GM23248 (cell line): ENCODE results near the gene HAL. TPM values are rescaled to one million over a fixed set of nuclear protein-coding genes. Genes with fewer than 3 reads are reported as not detected.
"Not testable (repeated sequence)": the region's sequence is repeated elsewhere in the genome, so short reads cannot be mapped to it uniquely, and the experiment has no call there.

Experiments
- DNase-seq: peaks from one replicate; pipeline ENCODE4 v3.0.0-alpha.2; 2015
- H2AFZ ChIP-seq: fragments of 200-600 bp; sonication (generic); 2 replicates; pipeline ENCODE4 v1.6.1; 2016; ENCODE audit warnings: antibody characterized with exemption
- H3F3A ChIP-seq: fragments of 200-600 bp; sonication (generic); 2 replicates; pipeline ENCODE4 v1.6.1; 2016; ENCODE audit warnings: mild to moderate bottlenecking, antibody characterized with exemption, mixed run types; ENCODE audit not compliant: insufficient read depth
- H3K27ac ChIP-seq: fragments of 200-600 bp; sonication (generic); 2 replicates; pipeline ENCODE4 v1.5.1; 2016; ENCODE audit warnings: mild to moderate bottlenecking
- H3K27me3 ChIP-seq: fragments of 200-600 bp; sonication (generic); replicated peaks from 2 replicates; pipeline ENCODE4 v1.6.1; 2016; ENCODE audit warnings: mild to moderate bottlenecking; ENCODE audit not compliant: insufficient read depth
- H3K36me3 ChIP-seq: fragments of 200-600 bp; sonication (generic); 2 replicates; pipeline ENCODE4 v1.6.1; 2016; ENCODE audit warnings: low read depth, mild to moderate bottlenecking
- H3K4me1 ChIP-seq: fragments of 200-600 bp; sonication (generic); 2 replicates; pipeline ENCODE4 v1.6.1; 2016; ENCODE audit warnings: mild to moderate bottlenecking; ENCODE audit not compliant: insufficient read depth
- H3K4me2 ChIP-seq: fragments of 200-600 bp; sonication (generic); one replicate; pipeline ENCODE4 v1.6.1; 2016; ENCODE audit warnings: mild to moderate bottlenecking; ENCODE audit not compliant: unreplicated experiment
- H3K4me3 ChIP-seq: fragments of 200-600 bp; sonication (generic); 2 replicates; pipeline ENCODE4 v1.5.1; 2016; ENCODE audit warnings: mild to moderate bottlenecking
- H3K79me2 ChIP-seq: fragments of 200-600 bp; sonication (generic); 2 replicates; pipeline ENCODE4 v1.6.1; 2016; ENCODE audit warnings: mild to moderate bottlenecking; ENCODE audit not compliant: insufficient read depth
- H3K9ac ChIP-seq: fragments of 200-600 bp; sonication (generic); 2 replicates; pipeline ENCODE4 v1.6.1; 2016; ENCODE audit warnings: mild to moderate bottlenecking
- H3K9me2 ChIP-seq: fragments of 200-600 bp; sonication (generic); 2 replicates; pipeline ENCODE4 v1.6.1; 2016; ENCODE audit warnings: mixed run types, mild to moderate bottlenecking, moderate library complexity; ENCODE audit not compliant: insufficient read depth
- H3K9me3 ChIP-seq: fragments of 200-600 bp; sonication (generic); one replicate; pipeline ENCODE4 v1.6.1; 2017; ENCODE audit warnings: low read depth
- H4K20me1 ChIP-seq: fragments of 200-600 bp; sonication (generic); 2 replicates; pipeline ENCODE4 v1.6.0; 2016; ENCODE audit not compliant: insufficient read depth
- EZH2 ChIP-seq: fragments of 200-600 bp; sonication (generic); IDR thresholded peaks from 2 replicates; pipeline ENCODE4 v1.6.1; 2018; ENCODE audit warnings: antibody characterized with exemption, mild to moderate bottlenecking; ENCODE audit not compliant: insufficient read depth, poor library complexity, severe bottlenecking
- EZH2phosphoT487 ChIP-seq: fragments of 200-600 bp; sonication (generic); IDR thresholded peaks from 2 replicates; pipeline ENCODE4 v1.6.1; 2018; ENCODE audit warnings: antibody characterized with exemption, moderate library complexity, mild to moderate bottlenecking, low read depth; ENCODE audit not compliant: insufficient read depth
- WGBS, 2 experiments: methylation state at CpG; one replicate each; pipeline ENCODE4 v1.1.6; 2015 to 2017; ENCODE audit warnings: low lambda C conversion rate in 2 of 2, low coverage in 1 of 2; ENCODE audit errors: missing lambda C conversion rate in 2 of 2; 5-methylcytosine and 5-hydroxymethylcytosine counted together
- in situ Hi-C: fragments of 300-500 bp; cut with MboI; formaldehyde crosslinking; loops from 2 replicates; pipeline ENCODE4 v1.15.0; 2020
- polyA plus RNA-seq: library from polyadenylated mRNA; unstranded; fragments of >200 nt; fragmentation: Nextera tagmentation; extraction: Ambion mirVana; gene quantifications from 2 replicates; pipeline ENCODE4 v1.2.1, GENCODE V29; 2016
- total RNA-seq: library from RNA; depleted of rRNA; stranded (reverse); fragments of >200 nt; shearing (Covaris generic); gene quantifications from 2 replicates; pipeline ENCODE4 v1.2.3, GENCODE V29; 2014

Gene HAL
- total and polyA plus RNA-seq, 2 experiments from 2014 or later = not detected

- Histone ChIP-seq H3K79me2 (no peaks in the 10 kb centered on the region), H3F3A (no peaks in the 10 kb centered on the region), H3K36me3 (no peaks in the 10 kb centered on the region), H3K9me2 (no peaks in the 10 kb centered on the region), H3K9me3 (no peaks in the 10 kb centered on the region), H2AFZ (no peak overlapping the region), H4K20me1 (no peaks in the 10 kb centered on the region), H3K4me1 (no peaks in the 10 kb centered on the region), H3K4me2 (no peak overlapping the region), H3K4me3 (no peak overlapping the region), H3K27me3 (no peaks in the 10 kb centered on the region; the same call in 1 of the 2 replicates), H3K9ac (no peak overlapping the region), H3K27ac (no peak overlapping the region)
- no peak for TF ChIP-seq EZH2phosphoT487
- no peak for TF ChIP-seq EZH2
- no peak for DNase-seq
- WGBS, 2 experiments = 59 to 68% methylated on average over 4 of the region's 4 CpGs
- in situ Hi-C loops = loop anchor here (25.0 kb wide), 1 partner anchor 363 kb away; no protein-coding TSS in a partner anchor
These were observed 20.7 kb downstream of the HAL start for GRCh38 chr12:95975491-95975890.

- 79 to 82% methylated on average over 2 of the region's 2 CpGs for WGBS, 2 experiments
- H3K9me3 ChIP-seq = no peaks in the 10 kb centered on the region
- H3K9me2 ChIP-seq = no peaks in the 10 kb centered on the region
- H3F3A ChIP-seq = no peaks in the 10 kb centered on the region
- no peaks in the 10 kb centered on the region for H3K36me3 ChIP-seq
- H2AFZ ChIP-seq = no peak overlapping the region
- no peaks in the 10 kb centered on the region; the same call in 1 of the 2 replicates for H3K27me3 ChIP-seq
- H3K4me3 ChIP-seq = no peak overlapping the region
- no peak for DNase-seq
- TF ChIP-seq EZH2 (no peak), EZH2phosphoT487 (no peak)
- no peaks in the 10 kb centered on the region for H4K20me1 ChIP-seq
- no peak overlapping the region for H3K27ac ChIP-seq
- no peaks in the 10 kb centered on the region for H3K79me2 ChIP-seq
- in situ Hi-C loops = no loop called here
- no peak overlapping the region for H3K4me2 ChIP-seq
- H3K4me1 ChIP-seq = no peaks in the 10 kb centered on the region
- H3K9ac ChIP-seq = no peak overlapping the region
These were observed 21.8 kb downstream of the HAL start for GRCh38 chr12:95974358-95974757.

GRCh38 chr12:95972832-95973456 lies 23.2 kb downstream of the HAL start:
- WGBS, 2 experiments = 57 to 59% methylated on average over 4 of the region's 4 CpGs
- H3K79me2 ChIP-seq = no peaks in the 10 kb centered on the region

GRCh38 chr12:95970905-95971304 lies 25.2 kb downstream of the HAL start:
- H3K9ac ChIP-seq = no peak overlapping the region
- peak; percentile 41 for DNase-seq

More at GRCh38 chr12:95972832-95973456, 23.2 kb downstream of the HAL start:
- TF ChIP-seq EZH2phosphoT487 (no peak), EZH2 (no peak)
- Histone ChIP-seq H3K27ac (no peak overlapping the region), H2AFZ (no peak overlapping the region), H3K9me3 (no peaks in the 10 kb centered on the region), H3F3A (no peaks in the 10 kb centered on the region), H3K9me2 (no peaks in the 10 kb centered on the region), H3K4me2 (no peak overlapping the region), H3K9ac (no peak overlapping the region), H3K27me3 (no peaks in the 10 kb centered on the region), H3K36me3 (no peaks in the 10 kb centered on the region), H4K20me1 (no peaks in the 10 kb centered on the region), H3K4me1 (no peaks in the 10 kb centered on the region), H3K4me3 (no peak overlapping the region)
- in situ Hi-C loops = no loop called here
- no peak for DNase-seq

GRCh38 chr12:95969116-95969515 lies 27.0 kb downstream of the HAL start:
- in situ Hi-C loops, H3K27me3 ChIP-seq, DNase-seq, H4K20me1 ChIP-seq, H3K9me2 ChIP-seq, H3K36me3 ChIP-seq, H3K9ac ChIP-seq, H3K27ac ChIP-seq, H3K4me2 ChIP-seq, H3F3A ChIP-seq, H3K4me3 ChIP-seq, H3K79me2 ChIP-seq, H3K4me1 ChIP-seq, H2AFZ ChIP-seq, H3K9me3 ChIP-seq: not testable (repeated sequence)
- WGBS, 2 experiments = 92 to 96% methylated on average over 6 to 17 of the region's 28 CpGs

More at GRCh38 chr12:95970905-95971304, 25.2 kb downstream of the HAL start:
- no peaks in the 10 kb centered on the region for H3K36me3 ChIP-seq
- in situ Hi-C loops = no loop called here
- H3F3A ChIP-seq = no peaks in the 10 kb centered on the region
- H2AFZ ChIP-seq = no peak overlapping the region
- H3K9me3 ChIP-seq = no peaks in the 10 kb centered on the region
- 42 to 46% methylated on average over 7 of the region's 7 CpGs for WGBS, 2 experiments
- H3K9me2 ChIP-seq = no peaks in the 10 kb centered on the region
- no peaks in the 10 kb centered on the region for H3K79me2 ChIP-seq
- H3K4me2 ChIP-seq = no peak overlapping the region
- H4K20me1 ChIP-seq = no peaks in the 10 kb centered on the region
- H3K4me1 ChIP-seq = no peaks in the 10 kb centered on the region
- no peaks in the 10 kb centered on the region for H3K27me3 ChIP-seq
- no peak overlapping the region for H3K27ac ChIP-seq
- no peak for TF ChIP-seq EZH2phosphoT487
- no peak for TF ChIP-seq EZH2
- no peak overlapping the region for H3K4me3 ChIP-seq
